ENCODE measurements around the gene FBXO17. TPM values are rescaled to one million over a fixed set of nuclear protein-coding genes. Genes with fewer than 3 reads are reported as not detected.

The FBXO17 gene
- total RNA-seq, 1 experiment from 2014 or later, result 24.2 TPM

DNA sequence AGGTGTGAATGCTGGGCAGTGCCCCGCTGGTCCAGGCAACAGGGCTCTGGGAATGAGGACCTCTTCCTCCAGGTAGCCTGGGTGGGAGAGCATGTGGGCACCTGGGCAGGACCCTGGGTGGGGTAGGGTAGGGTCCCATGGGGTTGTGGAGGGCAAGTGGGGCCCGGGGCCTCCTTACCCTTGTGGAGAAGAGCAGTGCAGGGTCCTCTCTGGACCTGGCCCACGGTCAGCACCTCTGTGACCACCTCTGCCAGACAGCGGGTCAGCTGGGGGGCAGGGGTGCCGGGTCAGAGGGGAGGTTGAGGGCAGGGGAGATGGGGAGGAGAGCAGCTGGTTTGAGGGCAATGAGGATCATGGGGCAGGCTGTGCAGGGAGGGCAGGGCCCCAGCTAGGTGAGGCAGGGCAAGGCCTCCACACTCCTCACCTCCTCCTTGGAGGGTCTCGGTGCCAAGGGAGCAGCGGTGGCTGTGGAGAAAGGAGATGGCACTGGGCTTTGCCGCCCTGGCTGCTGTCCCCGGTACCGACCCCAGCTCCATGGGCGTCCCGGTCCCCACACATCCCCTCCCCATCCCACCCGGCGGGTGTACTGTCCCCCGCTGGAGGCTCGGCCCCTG is 64.0 kb downstream of the FBXO17 start:
- intact Hi-C loops (cut with micrococcal nuclease; ENCODE audit: unreplicated experiment), result no loop called here
- H3K27ac Mint-ChIP-seq (ENCODE audit: unreplicated experiment), result no peak overlapping the region
- CTCF ChIA-PET, result no interaction called here

DNA sequence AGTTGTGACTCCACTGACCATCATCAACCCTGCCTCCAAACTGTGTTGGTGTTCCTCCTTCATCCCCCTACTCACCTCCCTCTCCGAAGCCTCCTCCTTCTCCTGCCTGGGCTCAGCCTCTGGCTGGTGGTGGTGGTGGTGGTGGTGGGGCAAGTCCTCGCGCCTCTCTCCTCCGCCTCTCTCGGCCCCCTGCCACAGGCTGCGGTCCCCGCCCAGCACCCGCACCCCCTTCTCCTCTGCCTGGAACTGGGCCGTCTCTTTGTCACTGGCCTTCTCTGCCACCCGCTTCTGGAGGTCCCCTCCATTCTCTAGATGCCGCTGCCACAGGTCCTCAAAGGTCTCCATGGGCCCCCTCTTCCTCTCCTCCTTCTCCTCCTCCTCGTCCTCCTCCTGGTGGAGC is 65.1 kb downstream of the FBXO17 start:
- DNase-seq, result no peak
- intact Hi-C loops (cut with micrococcal nuclease; ENCODE audit: unreplicated experiment), result no loop called here
- Mint-ChIP-seq H3K27ac (ENCODE audit: unreplicated experiment) (no peak overlapping the region), H3K36me3 (ENCODE audit: insufficient read depth, unreplicated experiment) (peaks cover 47% of the 10 kb centered on the region), H3K9me3 (ENCODE audit: low read depth, unreplicated experiment) (peaks cover 6% of the 10 kb centered on the region), H3K4me1 (ENCODE audit: low read depth, unreplicated experiment) (no peaks in the 10 kb centered on the region), H3K4me3 (ENCODE audit: low read depth, unreplicated experiment) (no peak overlapping the region), H3K27me3 (ENCODE audit: unreplicated experiment) (no peaks in the 10 kb centered on the region)
- TF ChIP-seq, protein P1, sequence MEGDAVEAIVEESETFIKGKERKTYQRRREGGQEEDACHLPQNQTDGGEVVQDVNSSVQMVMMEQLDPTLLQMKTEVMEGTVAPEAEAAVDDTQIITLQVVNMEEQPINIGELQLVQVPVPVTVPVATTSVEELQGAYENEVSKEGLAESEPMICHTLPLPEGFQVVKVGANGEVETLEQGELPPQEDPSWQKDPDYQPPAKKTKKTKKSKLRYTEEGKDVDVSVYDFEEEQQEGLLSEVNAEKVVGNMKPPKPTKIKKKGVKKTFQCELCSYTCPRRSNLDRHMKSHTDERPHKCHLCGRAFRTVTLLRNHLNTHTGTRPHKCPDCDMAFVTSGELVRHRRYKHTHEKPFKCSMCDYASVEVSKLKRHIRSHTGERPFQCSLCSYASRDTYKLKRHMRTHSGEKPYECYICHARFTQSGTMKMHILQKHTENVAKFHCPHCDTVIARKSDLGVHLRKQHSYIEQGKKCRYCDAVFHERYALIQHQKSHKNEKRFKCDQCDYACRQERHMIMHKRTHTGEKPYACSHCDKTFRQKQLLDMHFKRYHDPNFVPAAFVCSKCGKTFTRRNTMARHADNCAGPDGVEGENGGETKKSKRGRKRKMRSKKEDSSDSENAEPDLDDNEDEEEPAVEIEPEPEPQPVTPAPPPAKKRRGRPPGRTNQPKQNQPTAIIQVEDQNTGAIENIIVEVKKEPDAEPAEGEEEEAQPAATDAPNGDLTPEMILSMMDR (IDR thresholded peaks at IDR 0.05; ENCODE audit: unreplicated experiment), result no peak
- BruUV-seq (replicated peaks), result no TSS peak
- CTCF ChIA-PET, result no interaction called here

More for the DNA sequence above, 64.0 kb downstream of the FBXO17 start:
- no TSS peak for BruUV-seq (replicated peaks)
- Mint-ChIP-seq H3K4me1 (ENCODE audit: low read depth, unreplicated experiment) (no peaks in the 10 kb centered on the region), H3K9me3 (ENCODE audit: low read depth, unreplicated experiment) (peaks cover 6% of the 10 kb centered on the region), H3K4me3 (ENCODE audit: low read depth, unreplicated experiment) (no peak overlapping the region), H3K36me3 (ENCODE audit: insufficient read depth, unreplicated experiment) (peaks cover 37% of the 10 kb centered on the region), H3K27me3 (ENCODE audit: unreplicated experiment) (no peaks in the 10 kb centered on the region)
- TF ChIP-seq, protein P1 (IDR thresholded peaks at IDR 0.05; ENCODE audit: unreplicated experiment), result no peak
- DNase-seq, result no peak

DNA sequence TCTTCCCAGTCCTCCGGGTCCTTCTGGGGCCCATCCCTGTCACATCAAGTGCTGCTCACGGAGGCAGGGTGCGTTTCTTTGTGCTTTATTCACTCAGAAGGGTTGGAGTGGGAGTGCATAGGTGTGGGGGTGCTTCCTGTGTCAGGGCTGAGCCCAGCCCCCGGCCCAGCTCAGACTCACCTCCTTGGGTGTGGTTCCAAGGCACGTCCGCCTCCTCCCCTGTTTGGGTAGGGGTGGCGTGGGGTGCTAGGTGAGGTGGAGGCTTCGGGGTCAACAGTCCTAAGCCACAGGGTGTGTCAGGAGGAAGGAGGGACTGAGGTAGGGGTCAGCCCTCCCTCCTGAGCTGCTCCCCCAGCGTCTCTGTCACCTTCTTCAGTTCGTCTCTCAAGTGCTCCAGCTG is 66.6 kb downstream of the FBXO17 start:
- Mint-ChIP-seq H3K9me3 (ENCODE audit: low read depth, unreplicated experiment) (peaks cover 9% of the 10 kb centered on the region), H3K4me3 (ENCODE audit: low read depth, unreplicated experiment) (no peak overlapping the region), H3K36me3 (ENCODE audit: insufficient read depth, unreplicated experiment) (peaks cover 54% of the 10 kb centered on the region), H3K4me1 (ENCODE audit: low read depth, unreplicated experiment) (peaks cover 7% of the 10 kb centered on the region), H3K27me3 (ENCODE audit: unreplicated experiment) (no peaks in the 10 kb centered on the region), H3K27ac (ENCODE audit: unreplicated experiment) (no peak overlapping the region)
- CTCF ChIA-PET, result interaction anchor here (0.6 kb wide), 1 partner anchor 9 kb away, joined by 4 read pairs; the partner anchor contains the start of genes NFKBIB and SIRT2
- intact Hi-C loops (cut with micrococcal nuclease; ENCODE audit: unreplicated experiment), result no loop called here
- TF ChIP-seq, protein P1 (IDR thresholded peaks at IDR 0.05; ENCODE audit: unreplicated experiment), result no peak
- no TSS peak for BruUV-seq (replicated peaks)
- DNase-seq, result no peak

DNA sequence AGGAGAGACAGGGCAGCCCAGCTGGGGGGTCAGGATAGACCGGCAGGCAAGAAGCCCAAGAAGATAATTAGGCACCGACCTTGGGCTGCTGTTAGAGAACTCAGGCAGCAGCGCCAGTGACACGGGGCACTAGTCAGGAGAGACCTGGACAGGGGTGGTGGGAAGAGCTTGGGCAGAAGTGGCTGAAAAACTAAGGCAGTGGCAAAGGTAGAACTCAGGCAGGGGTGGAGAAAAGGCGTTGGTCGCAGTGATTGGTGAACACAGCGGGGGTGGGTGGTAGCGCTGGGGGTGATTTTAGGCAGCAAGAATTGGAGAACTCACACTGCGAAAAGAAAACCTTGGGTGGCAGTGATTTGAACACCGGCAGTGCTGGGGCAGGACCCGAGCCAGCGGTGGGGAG is 67.9 kb downstream of the FBXO17 start:
- Mint-ChIP-seq H3K4me3 (ENCODE audit: low read depth, unreplicated experiment) (no peak overlapping the region), H3K36me3 (ENCODE audit: insufficient read depth, unreplicated experiment) (peaks cover 50% of the 10 kb centered on the region), H3K27ac (ENCODE audit: unreplicated experiment) (peak overlapping the region; percentile 7), H3K4me1 (ENCODE audit: low read depth, unreplicated experiment) (peaks cover 7% of the 10 kb centered on the region), H3K9me3 (ENCODE audit: low read depth, unreplicated experiment) (peaks cover 9% of the 10 kb centered on the region), H3K27me3 (ENCODE audit: unreplicated experiment) (no peaks in the 10 kb centered on the region)
- CTCF ChIA-PET, result interaction anchor here (0.7 kb wide), 1 partner anchor 379 kb away, joined by 7 read pairs; no protein-coding TSS in a partner anchor
- TF ChIP-seq, protein P1 (IDR thresholded peaks at IDR 0.05; ENCODE audit: unreplicated experiment), result no peak
- no peak for DNase-seq
- no TSS peak for BruUV-seq (replicated peaks)
- intact Hi-C loops (cut with micrococcal nuclease; ENCODE audit: unreplicated experiment), result no loop called here
